ENCODE measurements around the gene CSTPP1. TPM values are rescaled to one million over a fixed set of nuclear protein-coding genes. Genes with fewer than 3 reads are reported as not detected.
"Not testable (repeated sequence)": the region's sequence is repeated elsewhere in the genome, so short reads cannot be mapped to it uniquely, and the experiment has no call there.

CSTPP1 gene
- total RNA-seq, 1 donor from 2014 or later = 4.1 TPM

DNA sequence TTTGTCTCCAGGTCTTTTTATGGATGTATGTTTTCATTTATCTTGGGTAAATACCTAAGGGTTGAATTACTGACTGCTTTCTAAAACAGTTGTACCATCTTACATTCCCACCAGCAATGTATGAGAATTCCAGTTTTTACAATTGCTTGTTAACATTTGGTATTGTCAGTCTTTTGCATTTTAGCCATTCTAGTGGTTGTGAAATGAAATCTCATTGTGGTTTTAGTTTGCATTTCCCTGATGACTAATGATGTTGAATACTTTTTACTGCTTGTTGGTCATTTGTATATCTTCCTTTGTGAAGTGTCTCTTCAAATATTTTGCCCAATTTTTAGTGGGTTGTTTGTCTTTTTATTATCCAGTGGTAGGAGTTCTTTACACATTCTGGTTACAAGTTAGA, 147.4 kb downstream of the CSTPP1 start:
- DNase-seq (ENCODE audit: low spot score) (no peak), ATAC-seq (no peak)

DNA sequence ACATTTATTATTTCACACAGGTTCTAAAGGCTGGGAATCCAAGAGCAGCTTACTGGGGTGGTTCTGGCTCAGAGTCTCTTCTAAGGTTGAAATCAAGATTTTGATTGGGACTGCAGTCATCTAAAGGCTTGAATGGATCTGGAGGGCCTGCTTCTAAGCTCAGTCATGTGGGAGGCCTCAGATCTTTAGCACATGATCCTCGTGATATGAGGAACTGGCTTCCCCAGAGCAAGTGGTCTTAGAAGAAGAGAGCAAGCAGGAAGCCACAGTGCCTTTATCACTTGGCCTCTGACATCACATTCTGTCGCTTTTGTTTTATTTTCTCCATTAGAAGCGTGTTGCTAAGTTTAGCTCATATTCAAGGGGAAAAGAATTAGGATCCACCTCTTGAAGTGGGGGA, 151.2 kb downstream of the CSTPP1 start:
- no peak for DNase-seq (ENCODE audit: low spot score)
- no peak for ATAC-seq

DNA sequence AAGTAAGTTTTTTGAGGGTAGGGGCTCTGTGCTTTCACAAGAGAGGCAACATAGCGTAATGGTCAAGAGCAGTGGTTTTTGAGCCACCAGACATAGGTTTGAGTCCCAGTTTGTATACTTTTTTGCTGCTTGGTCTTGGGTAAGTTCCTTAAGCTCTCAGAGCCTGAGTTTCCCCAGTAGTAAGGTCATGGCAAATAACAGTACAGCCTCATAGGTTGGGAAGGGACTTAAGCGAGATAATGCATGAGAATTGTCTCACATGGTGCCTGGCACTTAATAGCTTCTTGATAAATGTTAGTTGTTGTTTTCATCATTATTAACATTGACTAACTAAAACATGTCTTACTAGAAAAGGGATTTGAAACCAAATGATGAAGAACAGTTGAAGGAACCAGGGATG, 157.0 kb downstream of the CSTPP1 start:
- ATAC-seq (no peak), DNase-seq (ENCODE audit: low spot score) (no peak)

DNA sequence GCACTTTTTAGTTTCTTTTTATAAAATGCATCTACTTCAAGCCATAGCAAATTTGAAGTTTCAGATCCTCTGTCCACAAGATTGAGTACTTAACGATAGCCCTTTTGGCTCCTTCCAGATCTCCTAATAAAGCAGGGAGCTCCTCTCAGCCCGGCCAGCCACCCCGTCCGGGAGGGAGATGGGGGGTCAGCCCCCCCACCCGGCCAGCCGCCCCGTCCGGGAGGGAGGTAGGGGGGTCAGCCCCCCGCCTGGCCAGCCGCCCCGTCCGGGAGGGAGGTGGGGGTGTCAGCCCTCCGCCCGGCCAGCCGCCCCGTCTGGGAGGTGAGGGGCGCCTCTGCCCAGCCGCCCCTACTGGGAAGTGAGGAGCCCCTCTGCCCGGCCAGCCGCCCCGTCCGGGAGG, 160.3 kb downstream of the CSTPP1 start:
- not testable (repeated sequence) for ATAC-seq; DNase-seq (ENCODE audit: low spot score)

DNA sequence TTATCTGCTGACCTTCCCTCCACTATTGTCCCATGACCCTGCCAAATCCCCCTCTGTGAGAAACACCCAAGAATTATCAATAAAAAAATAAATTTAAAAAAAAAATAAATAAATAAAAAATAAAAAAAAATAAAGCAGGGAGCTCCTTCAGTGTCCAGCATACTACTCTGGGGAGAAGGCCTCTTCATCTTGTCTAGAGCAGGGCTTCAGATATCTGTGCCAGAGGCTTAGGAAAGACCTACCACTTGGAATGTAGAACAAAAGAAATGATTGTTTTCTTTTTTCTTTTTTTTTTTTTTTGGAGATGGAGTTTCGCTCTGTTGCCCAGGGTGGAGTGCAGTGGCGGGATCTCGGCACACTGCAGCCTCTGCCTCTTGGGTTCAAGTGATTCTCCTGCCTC, 161.7 kb downstream of the CSTPP1 start:
- ATAC-seq; DNase-seq (ENCODE audit: low spot score): not testable (repeated sequence)

DNA sequence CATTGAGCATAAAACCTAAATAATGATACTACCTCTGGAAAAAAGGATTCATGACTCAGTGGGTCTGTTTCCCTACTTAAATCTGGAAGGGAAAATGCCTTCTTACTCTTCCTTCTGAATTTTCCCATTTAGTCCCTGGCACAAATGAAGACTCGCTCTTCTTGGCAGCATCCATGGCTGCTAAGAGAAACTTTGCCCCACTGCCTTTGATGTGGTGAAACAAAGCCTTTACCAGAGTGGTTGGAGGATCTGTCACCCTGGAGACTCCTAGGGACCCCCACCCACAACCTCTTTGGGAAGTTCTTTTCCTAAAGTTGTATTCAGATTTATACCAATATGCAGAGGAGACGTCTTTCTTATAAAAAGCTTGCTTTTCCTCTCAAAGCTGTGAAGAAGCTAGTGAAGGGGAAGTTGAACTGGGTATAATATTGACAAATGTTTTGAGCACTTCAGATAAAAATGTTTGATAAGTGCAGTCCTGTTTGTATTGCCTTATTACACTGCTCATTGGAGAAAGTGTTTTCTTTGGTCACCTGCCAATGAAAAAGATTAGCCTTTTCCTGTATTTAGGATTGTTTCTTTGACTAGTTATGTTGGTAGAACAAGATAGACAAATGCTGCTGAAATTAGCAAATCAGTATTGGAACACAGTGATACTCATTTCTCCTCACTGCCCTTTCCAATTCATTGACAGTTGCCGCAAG, 162.8 kb downstream of the CSTPP1 start:
- DNase-seq (ENCODE audit: low spot score) (no peak), ATAC-seq (peak; percentile 22)

DNA sequence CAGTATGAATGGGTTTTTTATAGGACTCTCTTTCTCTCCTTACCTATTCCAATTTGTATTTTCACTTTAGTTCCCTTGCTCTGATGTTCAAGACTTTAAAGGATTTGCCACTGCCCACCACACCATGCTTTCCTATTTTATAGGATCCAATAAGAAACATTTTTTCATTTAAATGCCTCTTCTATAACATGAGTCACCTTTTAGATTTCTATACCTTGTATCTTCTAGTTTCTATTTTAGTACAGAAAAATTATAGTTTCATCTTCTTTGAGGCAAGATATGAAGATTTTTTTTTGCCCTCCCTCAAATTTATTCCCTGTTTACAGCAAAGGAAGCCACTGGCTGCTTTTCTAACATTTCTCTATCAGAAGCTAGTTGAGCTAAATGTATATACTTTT, 163.4 kb downstream of the CSTPP1 start:
- ATAC-seq (no peak), DNase-seq (ENCODE audit: low spot score) (no peak)

DNA sequence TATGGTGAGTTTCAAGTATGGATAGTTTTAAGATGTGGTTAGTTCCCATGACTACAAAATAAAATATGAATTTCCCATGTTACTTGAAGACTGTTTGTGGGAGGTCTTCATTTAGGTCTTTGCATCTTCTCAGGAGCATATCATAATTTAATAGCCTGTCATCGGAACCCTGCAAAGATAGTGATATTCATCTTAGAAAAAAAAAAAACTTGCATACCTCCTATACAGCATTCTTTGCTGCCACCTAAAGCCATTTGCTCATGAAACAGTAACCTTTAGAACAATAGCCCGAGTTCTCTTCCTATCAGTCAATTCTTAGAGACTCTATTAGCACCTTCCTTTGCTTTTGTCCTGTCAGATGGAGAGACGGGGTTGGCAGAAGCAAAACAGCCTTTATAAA, 164.8 kb downstream of the CSTPP1 start:
- no peak for DNase-seq (ENCODE audit: low spot score)
- ATAC-seq = no peak

DNA sequence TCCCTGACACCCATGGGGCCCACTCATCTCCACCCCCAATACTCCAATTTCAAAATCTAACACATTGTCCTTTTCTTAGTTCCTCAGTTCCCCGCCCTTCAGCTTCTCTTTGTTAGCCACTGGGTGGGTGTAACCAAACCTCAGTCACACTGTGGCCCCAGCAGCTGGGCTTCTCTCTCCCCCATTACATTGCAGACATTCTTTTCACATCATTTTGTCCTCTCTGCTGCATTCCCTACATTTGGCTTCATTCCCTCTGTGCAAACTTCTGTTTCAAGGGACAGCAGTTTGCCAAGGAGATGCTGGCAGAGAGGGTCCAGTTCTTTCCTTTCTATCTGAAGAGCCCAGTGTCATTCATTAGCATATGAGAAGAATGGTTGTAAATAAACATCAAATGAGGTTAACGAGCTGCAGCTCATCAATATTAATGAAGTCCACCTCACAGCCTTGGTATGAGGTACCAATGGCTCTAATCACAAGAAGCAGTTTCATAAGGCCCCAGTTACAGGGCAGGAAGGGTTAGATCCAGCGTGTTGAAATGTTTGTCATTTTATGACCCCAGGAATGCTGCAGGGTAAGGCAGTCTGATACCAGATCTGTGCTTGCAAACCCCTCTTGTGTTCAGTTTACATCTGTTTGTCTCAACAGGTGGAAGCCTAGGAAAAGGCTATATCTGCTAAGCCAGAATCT, 167.8 kb downstream of the CSTPP1 start:
- DNase-seq (ENCODE audit: low spot score) (no peak), ATAC-seq (no peak)

DNA sequence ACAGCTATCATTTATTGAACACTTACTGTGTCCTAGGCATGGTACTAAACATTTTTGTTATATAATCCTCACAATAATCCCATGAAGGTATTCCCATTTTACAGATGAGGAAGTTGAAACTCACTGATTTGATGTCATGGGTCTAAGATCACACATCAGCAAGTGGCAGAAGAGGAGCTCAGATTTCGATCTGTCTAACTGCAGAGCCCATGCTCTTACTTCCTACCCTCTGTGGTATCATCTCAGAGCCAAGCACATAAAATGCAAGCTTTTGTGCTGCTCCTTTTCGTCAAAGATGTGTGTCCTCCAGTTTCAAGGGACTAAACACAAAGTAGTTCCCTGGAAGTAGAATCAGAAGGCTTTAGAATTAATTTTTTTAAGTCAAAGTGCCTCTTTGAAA, 169.0 kb downstream of the CSTPP1 start:
- ATAC-seq (no peak), DNase-seq (ENCODE audit: low spot score) (no peak)

DNA sequence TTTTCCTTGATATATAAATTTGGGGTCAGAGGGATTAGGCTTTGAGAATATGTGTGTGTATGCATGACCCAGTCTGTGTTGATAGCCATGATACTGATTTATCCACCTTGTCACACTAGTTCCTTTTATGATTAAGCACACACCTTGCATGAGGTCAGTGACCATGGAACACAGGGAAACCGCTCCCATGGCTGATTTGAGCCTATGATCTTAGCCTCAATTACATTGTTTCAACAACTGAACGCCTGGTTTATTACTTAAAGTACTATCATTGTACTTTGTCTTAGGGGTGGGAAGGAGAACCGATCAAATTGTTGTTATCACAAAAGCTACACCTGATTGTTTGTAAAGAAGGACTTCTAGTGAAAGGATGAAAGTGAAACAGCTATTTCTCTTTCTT, 169.4 kb downstream of the CSTPP1 start:
- DNase-seq (ENCODE audit: low spot score) (no peak), ATAC-seq (no peak)

DNA sequence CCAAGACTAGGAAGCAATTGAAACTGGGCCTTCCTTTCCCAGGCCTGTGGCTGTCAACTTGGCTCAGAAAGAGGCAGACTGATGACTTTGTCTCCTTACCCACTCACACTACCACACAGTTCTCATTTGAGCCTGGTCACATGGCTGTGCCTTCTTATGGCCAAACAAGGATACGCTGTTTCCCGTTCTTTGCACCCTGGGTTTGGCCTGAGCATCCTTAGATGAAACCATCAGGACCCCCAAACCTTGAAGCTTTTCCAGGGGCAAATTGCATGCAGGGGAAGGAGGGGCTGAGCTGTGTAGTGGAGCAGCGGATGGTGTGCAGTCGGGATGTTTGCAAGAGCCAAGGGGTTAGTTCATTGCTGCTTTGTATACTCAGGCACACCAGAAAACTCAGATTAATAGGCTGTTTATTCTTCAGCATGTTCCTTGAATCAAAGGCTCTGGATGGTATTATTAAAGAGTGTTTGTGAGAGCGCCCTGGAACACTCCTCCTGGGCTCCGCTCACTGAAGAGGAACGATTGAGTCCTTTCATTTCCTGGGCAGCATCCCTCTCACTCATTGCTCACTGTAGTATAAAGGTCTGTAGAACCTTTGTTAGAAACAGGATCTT, 170.3 kb downstream of the CSTPP1 start:
- DNase-seq (ENCODE audit: low spot score) = no peak
- no peak for ATAC-seq

DNA sequence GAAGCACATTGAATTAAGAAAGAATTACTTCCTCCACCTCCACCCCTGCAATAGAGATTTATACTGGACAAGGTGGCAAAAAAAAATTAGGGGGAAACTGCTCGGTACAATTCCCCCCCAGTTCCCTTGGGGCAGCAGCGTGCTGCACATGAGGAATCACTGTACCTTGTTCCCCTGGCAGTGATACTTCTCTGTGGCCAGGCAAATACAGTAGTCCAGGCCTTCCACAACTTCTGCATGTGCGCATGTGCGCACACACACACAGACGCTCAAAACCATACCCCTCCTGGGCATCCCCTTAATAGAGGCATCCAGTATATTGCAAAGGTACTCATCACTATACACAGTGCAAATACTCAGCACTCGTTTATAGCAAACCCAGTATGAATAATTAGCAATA, 171.2 kb downstream of the CSTPP1 start:
- no peak for ATAC-seq
- no peak for DNase-seq (ENCODE audit: low spot score)

DNA sequence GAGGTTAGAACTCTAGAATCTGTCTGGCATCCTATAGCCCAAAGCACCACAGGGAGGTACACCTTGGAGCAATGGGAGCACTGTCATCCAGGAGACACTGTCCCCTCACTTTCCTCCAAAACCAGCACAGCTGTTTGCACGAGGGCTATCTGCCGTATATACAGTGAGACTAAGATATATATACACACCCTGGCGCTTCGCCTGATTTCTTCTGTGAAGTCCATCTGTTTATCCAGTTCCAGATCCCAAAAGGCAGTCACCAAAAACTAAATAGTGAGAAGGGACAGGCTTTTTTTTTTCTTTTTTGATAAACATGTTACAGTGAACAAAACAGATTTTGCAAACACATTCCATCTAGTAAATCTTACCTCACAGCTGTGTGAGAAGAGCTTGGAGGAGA, 171.7 kb downstream of the CSTPP1 start:
- ATAC-seq = no peak
- DNase-seq (ENCODE audit: low spot score) = no peak

DNA sequence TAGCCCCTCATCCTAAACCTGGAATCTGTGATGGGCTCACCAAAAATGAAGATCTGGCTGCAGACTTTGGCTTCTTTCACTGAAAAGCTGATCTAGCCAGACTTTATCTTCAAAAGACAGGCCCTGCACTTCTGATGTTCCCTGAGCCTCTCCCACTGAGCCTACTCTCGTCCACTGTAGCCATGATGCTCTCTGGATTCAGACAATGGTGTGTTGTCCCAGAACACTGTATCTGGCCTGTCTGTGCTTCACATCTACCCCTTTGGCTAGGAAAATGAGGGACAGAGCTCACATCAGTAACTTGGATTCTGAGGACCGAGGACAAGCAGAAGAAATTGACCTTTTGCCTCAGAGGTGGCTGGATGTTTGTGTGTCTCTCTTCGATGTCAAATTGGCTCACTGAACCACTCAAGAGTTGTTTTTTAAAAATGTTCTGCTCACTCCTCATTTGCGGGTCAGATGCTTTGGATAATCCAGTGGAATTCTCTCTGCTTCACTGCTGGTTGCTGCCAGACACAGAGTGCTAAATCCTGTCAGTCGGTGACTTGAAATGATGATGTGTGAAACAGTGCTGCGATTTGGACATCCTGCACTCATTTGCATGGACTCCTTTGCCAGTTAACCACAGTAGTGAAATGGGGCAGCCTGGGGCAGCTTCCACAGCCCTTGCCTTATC, 172.6 kb downstream of the CSTPP1 start:
- DNase-seq (ENCODE audit: low spot score) (no peak), ATAC-seq (no peak)

DNA sequence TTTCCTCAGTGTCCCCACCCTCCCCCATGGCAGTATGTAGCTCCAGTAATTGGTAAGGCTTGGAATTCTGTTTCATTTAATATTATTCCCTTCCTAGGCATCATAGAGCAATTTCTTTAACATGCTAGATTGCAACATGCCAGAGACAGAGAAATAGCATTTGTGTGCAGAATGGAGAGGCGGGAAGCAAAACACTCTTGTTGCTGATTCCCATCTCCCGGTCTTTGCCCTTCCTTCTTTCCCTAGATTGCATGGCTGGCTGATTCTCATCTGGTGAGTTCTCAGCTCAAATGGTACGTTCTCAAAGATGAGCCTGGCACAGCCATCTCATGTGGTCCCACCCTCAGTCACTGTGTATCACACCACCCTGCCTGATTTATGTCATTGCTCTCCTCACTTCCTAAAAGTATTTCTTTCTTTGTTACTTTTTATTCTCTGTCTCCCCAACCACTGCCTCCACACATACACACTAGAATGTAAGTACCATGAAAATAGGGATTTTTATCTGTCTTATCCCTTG, 173.2 kb downstream of the CSTPP1 start:
- DNase-seq (ENCODE audit: low spot score) (no peak), ATAC-seq (no peak)

DNA sequence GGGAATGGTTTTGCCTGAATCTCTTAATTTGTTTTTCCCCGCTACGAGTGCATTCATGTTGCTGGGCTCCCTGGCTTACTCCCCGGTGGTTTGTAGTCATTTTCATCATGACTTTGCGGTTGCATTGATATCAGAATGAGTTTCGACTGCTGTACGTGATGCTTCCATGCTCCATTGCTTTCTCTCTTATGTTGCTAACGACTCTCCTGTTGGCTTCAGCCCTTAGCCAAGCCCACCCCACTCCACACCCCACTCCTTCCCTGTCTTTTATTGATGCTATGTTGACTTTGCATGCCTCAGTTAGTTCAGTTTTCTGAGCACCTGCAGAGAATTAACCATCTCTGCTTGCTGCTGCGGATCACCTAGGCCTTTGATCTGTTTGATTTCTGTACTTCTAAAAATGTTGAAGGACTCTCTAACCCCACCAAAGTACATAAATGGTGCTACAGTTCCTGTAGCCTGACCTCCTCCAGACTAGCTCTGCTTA, 174.8 kb downstream of the CSTPP1 start:
- DNase-seq (ENCODE audit: low spot score) (no peak), ATAC-seq (no peak)

DNA sequence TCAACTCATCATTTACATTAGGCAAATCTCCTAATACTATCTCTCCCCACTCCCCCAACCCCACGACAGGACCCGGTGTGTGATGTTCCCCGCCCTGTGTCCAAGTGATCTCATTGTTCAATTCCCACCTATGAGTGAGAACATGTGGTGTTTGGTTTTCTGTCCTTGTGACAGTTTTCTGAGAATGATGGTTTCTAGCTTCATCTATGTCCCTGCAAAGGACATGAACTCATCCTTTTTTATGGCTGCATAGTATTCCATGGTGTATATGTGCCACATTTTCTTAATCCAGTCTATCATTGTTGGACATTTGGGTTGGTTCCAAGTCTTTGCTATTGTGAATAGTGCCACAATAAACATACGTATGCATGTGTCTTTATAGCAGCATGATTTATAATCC, 176.4 kb downstream of the CSTPP1 start:
- ATAC-seq = not testable (repeated sequence)

DNA sequence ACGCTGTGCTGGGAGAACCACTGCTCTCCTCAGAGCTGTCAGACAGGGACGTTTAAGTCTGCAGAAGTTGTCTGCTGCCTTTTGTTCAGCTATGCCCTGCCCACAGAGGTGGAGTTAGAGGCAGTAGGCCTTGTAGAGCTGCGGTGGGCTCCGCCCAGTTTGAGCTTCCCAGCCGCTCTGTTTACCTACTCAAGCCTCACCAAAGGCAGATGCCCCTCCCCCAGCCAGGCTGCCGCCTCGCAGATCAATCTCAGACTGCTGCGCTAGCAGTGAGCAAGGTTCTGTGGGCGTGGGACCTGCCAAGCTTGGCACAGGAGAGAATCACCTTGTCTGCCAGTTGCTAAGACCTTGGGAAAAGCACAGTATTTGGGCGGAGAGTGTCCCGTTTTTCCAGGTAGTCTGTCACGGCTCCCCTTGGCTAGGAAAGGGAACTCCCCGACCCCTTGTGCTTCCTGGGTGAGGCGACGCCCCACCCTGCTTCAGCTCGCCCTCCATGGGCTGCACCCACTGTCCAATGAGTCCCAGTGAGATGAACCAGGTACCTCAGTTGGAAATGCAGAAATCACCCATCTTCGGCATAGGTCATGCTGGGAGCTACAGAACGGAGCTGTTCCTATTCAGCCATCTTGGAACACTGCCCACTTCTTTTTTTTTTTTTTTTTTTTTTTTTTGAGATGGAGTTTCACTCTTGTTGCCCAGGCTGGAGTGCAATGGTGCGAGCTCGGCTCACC, 182.6 kb downstream of the CSTPP1 start:
- DNase-seq (ENCODE audit: low spot score) = peak; percentile 97
- ATAC-seq = peak; percentile 95

More for the DNA sequence above, 176.4 kb downstream of the CSTPP1 start:
- not testable (repeated sequence) for DNase-seq (ENCODE audit: low spot score)

DNA sequence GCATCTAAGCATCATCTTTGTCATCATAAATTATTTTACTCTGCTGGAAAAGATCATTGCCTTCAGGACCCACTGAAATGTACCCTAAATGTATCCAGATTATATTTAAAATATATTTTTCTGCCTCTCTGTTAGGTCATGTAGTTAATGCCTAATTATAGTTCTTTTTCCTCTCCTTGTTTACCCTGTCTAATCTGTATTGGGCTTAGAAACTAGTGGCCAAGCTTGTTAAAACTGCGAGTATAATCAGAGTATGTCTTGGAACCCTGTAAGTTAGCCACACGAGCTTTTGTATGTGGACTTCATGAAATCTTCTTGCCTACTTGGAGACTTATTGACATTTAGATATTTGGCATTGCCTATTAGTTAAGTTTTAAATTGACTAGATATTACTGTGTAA, 184.5 kb downstream of the CSTPP1 start:
- DNase-seq (ENCODE audit: low spot score) = no peak
- ATAC-seq = no peak

DNA sequence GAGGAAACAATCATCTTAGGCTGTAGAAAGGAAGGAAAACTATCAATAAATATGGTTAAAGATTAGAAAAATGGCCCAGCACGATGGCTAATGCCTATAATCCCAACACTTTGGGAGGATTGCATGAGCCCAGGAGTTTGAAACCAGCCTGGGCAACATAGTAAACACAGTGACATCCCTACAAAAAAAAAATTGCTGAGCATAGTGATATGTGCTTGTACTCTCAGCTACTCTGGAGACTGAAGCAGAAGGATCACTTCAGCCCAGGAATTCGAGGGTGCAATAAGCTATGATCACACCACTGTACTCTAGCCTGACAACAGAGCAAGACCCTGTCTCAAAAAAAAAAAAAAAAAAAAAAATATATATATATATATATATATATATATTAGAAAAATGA, 185.2 kb downstream of the CSTPP1 start:
- DNase-seq (ENCODE audit: low spot score) (no peak), ATAC-seq (no peak)
